ENCODE results near the gene CNOT4. TPM values are rescaled to one million over a fixed set of nuclear protein-coding genes. Genes with fewer than 3 reads are reported as not detected.

Gene CNOT4
- total and polyA plus RNA-seq, 2 of the 13 experiments (the other 11 are each of a cell fraction or from before 2014, with no cell fraction given), result 7.4 to 8.4 TPM

DNA sequence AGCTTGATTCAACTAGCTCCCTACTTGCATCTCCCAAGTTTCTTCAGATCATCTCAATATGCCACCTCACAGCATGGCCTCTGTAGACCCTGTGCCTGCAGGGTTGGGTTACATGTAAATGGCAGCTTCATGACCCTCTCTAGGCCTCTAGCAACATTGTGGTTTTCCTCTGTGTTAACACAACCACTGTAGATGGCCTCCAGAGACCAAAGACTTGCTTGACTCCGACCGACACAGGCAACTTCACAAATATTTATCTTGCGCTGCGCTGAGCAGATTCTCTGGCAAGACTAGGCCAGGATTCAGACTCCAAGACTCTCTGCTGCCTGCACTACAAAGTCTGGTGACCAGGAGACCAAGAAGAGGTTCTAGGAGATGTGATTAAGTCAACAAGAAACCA is 75.9 kb downstream of the CNOT4 start (continued):
- TF ChIP-seq, protein P1, sequence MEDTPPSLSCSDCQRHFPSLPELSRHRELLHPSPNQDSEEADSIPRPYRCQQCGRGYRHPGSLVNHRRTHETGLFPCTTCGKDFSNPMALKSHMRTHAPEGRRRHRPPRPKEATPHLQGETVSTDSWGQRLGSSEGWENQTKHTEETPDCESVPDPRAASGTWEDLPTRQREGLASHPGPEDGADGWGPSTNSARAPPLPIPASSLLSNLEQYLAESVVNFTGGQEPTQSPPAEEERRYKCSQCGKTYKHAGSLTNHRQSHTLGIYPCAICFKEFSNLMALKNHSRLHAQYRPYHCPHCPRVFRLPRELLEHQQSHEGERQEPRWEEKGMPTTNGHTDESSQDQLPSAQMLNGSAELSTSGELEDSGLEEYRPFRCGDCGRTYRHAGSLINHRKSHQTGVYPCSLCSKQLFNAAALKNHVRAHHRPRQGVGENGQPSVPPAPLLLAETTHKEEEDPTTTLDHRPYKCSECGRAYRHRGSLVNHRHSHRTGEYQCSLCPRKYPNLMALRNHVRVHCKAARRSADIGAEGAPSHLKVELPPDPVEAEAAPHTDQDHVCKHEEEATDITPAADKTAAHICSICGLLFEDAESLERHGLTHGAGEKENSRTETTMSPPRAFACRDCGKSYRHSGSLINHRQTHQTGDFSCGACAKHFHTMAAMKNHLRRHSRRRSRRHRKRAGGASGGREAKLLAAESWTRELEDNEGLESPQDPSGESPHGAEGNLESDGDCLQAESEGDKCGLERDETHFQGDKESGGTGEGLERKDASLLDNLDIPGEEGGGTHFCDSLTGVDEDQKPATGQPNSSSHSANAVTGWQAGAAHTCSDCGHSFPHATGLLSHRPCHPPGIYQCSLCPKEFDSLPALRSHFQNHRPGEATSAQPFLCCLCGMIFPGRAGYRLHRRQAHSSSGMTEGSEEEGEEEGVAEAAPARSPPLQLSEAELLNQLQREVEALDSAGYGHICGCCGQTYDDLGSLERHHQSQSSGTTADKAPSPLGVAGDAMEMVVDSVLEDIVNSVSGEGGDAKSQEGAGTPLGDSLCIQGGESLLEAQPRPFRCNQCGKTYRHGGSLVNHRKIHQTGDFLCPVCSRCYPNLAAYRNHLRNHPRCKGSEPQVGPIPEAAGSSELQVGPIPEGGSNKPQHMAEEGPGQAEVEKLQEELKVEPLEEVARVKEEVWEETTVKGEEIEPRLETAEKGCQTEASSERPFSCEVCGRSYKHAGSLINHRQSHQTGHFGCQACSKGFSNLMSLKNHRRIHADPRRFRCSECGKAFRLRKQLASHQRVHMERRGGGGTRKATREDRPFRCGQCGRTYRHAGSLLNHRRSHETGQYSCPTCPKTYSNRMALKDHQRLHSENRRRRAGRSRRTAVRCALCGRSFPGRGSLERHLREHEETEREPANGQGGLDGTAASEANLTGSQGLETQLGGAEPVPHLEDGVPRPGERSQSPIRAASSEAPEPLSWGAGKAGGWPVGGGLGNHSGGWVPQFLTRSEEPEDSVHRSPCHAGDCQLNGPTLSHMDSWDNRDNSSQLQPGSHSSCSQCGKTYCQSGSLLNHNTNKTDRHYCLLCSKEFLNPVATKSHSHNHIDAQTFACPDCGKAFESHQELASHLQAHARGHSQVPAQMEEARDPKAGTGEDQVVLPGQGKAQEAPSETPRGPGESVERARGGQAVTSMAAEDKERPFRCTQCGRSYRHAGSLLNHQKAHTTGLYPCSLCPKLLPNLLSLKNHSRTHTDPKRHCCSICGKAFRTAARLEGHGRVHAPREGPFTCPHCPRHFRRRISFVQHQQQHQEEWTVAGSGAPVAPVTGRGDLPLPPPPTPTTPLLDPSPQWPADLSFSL (CRISPR knock-in tag; IDR thresholded peaks at IDR 0.05), result peak; percentile 88
- TF ChIP-seq SMAD3 (CRISPR knock-in tag; IDR thresholded peaks at IDR 0.05), result no peak
- no peak for TF ChIP-seq AGO2 (optimal IDR thresholded peaks at IDR 0.05; ENCODE audit: low read depth, low read length)
- no peak for TF ChIP-seq MED8 (CRISPR knock-in tag; IDR thresholded peaks at IDR 0.05; ENCODE audit: insufficient replicate concordance)
- TF ChIP-seq, protein P2, sequence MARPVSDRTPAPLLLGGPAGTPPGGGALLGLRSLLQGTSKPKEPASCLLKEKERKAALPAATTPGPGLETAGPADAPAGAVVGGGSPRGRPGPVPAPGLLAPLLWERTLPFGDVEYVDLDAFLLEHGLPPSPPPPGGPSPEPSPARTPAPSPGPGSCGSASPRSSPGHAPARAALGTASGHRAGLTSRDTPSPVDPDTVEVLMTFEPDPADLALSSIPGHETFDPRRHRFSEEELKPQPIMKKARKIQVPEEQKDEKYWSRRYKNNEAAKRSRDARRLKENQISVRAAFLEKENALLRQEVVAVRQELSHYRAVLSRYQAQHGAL (CRISPR knock-in tag; IDR thresholded peaks at IDR 0.05; ENCODE audit: not compliant biosample characterization), result no peak
- TF ChIP-seq ZNF749 (CRISPR knock-in tag; IDR thresholded peaks at IDR 0.05; ENCODE audit: borderline replicate concordance), result no peak
- TF ChIP-seq, protein P3, sequence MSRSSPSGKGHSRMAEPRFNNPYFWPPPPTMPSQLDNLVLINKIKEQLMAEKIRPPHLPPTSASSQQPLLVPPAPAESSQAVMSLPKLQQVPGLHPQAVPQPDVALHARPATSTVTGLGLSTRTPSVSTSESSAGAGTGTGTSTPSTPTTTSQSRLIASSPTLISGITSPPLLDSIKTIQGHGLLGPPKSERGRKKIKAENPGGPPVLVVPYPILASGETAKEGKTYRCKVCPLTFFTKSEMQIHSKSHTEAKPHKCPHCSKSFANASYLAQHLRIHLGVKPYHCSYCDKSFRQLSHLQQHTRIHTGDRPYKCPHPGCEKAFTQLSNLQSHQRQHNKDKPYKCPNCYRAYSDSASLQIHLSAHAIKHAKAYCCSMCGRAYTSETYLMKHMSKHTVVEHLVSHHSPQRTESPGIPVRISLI (CRISPR knock-in tag; IDR thresholded peaks at IDR 0.05; ENCODE audit: borderline replicate concordance), result no peak
- TF ChIP-seq ZNF460 (CRISPR knock-in tag; IDR thresholded peaks at IDR 0.05; ENCODE audit: borderline replicate concordance), result no peak
- no peak for TF ChIP-seq HMGA1 (CRISPR knock-in tag; conservative IDR thresholded peaks at IDR 0.05)
- TF ChIP-seq ZNF747 (CRISPR knock-in tag; IDR thresholded peaks at IDR 0.05; ENCODE audit: borderline replicate concordance), result no peak
- TF ChIP-seq, protein P4, sequence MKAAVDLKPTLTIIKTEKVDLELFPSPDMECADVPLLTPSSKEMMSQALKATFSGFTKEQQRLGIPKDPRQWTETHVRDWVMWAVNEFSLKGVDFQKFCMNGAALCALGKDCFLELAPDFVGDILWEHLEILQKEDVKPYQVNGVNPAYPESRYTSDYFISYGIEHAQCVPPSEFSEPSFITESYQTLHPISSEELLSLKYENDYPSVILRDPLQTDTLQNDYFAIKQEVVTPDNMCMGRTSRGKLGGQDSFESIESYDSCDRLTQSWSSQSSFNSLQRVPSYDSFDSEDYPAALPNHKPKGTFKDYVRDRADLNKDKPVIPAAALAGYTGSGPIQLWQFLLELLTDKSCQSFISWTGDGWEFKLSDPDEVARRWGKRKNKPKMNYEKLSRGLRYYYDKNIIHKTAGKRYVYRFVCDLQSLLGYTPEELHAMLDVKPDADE (CRISPR knock-in tag; IDR thresholded peaks at IDR 0.05), result no peak
- TF ChIP-seq ESRRA (CRISPR knock-in tag; IDR thresholded peaks at IDR 0.05; ENCODE audit: low read depth), result no peak
- no peak for TF ChIP-seq FOSL2 (CRISPR knock-in tag; IDR thresholded peaks at IDR 0.05)
- TF ChIP-seq, protein P5, sequence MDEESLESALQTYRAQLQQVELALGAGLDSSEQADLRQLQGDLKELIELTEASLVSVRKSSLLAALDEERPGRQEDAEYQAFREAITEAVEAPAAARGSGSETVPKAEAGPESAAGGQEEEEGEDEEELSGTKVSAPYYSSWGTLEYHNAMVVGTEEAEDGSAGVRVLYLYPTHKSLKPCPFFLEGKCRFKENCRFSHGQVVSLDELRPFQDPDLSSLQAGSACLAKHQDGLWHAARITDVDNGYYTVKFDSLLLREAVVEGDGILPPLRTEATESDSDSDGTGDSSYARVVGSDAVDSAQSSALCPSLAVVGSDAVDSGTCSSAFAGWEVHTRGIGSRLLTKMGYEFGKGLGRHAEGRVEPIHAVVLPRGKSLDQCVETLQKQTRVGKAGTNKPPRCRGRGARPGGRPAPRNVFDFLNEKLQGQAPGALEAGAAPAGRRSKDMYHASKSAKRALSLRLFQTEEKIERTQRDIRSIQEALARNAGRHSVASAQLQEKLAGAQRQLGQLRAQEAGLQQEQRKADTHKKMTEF (CRISPR knock-in tag; IDR thresholded peaks at IDR 0.05), result 0 out of 2 replicates have a peak, but pooled peaks have one; percentile 16
- no peak for TF ChIP-seq ZBTB1 (CRISPR knock-in tag; IDR thresholded peaks at IDR 0.05; ENCODE audit: borderline replicate concordance)
- TF ChIP-seq, protein P6, sequence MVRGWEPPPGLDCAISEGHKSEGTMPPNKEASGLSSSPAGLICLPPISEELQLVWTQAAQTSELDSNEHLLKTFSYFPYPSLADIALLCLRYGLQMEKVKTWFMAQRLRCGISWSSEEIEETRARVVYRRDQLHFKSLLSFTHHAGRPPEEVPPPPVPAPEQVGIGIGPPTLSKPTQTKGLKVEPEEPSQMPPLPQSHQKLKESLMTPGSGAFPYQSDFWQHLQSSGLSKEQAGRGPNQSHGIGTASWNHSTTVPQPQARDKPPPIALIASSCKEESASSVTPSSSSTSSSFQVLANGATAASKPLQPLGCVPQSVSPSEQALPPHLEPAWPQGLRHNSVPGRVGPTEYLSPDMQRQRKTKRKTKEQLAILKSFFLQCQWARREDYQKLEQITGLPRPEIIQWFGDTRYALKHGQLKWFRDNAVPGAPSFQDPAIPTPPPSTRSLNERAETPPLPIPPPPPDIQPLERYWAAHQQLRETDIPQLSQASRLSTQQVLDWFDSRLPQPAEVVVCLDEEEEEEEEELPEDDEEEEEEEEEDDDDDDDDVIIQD (CRISPR knock-in tag; IDR thresholded peaks at IDR 0.05; ENCODE audit: low read depth), result peak; percentile 38; the same call in 1 of the 2 replicates

Data from HepG2 (cell line).